IPS-18c (cell line): ENCODE measurements around the gene CEMIP.

ENCODE experiments used
- H3K4me3 ChIP-seq: 2 replicates; pipeline ENCODE4 v1.7.0; 2013; ENCODE audit warnings: low read depth, mild to moderate bottlenecking, low read length, moderate library complexity; ENCODE audit not compliant: insufficient read depth
- H3K9me3 ChIP-seq: one replicate; pipeline ENCODE4 v1.6.1; 2013; ENCODE audit warnings: mild to moderate bottlenecking, low read length, moderate library complexity; ENCODE audit not compliant: control insufficient read depth, insufficient read depth

Gene CEMIP

GRCh38 chr15:80800067-80800466 lies 20.9 kb downstream of the CEMIP start:
- H3K9me3 ChIP-seq = no peaks in the 10 kb centered on the region
- H3K4me3 ChIP-seq = no peak overlapping the region

GRCh38 chr15:80801891-80802680 lies 22.9 kb downstream of the CEMIP start:
- H3K9me3 ChIP-seq = no peaks in the 10 kb centered on the region
- no peak overlapping the region for H3K4me3 ChIP-seq

GRCh38 chr15:80803580-80804525 lies 24.7 kb downstream of the CEMIP start:
- Histone ChIP-seq H3K4me3 (no peak overlapping the region), H3K9me3 (no peaks in the 10 kb centered on the region)

- Histone ChIP-seq H3K4me3 (no peak overlapping the region), H3K9me3 (no peaks in the 10 kb centered on the region)
These were observed 25.9 kb downstream of the CEMIP start for GRCh38 chr15:80804970-80805495.

- Histone ChIP-seq H3K4me3 (no peak overlapping the region), H3K9me3 (no peaks in the 10 kb centered on the region)
These were observed 32.7 kb downstream of the CEMIP start for GRCh38 chr15:80811781-80812315.

GRCh38 chr15:80815106-80815505 lies 35.9 kb downstream of the CEMIP start:
- no peak overlapping the region for H3K4me3 ChIP-seq
- H3K9me3 ChIP-seq = no peaks in the 10 kb centered on the region

GRCh38 chr15:80816049-80816653 lies 37.0 kb downstream of the CEMIP start:
- no peak overlapping the region for H3K4me3 ChIP-seq
- no peaks in the 10 kb centered on the region for H3K9me3 ChIP-seq

GRCh38 chr15:80816936-80817335 lies 37.8 kb downstream of the CEMIP start:
- no peaks in the 10 kb centered on the region for H3K9me3 ChIP-seq
- H3K4me3 ChIP-seq = no peak overlapping the region

- Histone ChIP-seq H3K4me3 (no peak overlapping the region), H3K9me3 (no peaks in the 10 kb centered on the region)
These were observed 38.7 kb downstream of the CEMIP start for GRCh38 chr15:80817901-80818300.

- Histone ChIP-seq H3K9me3 (no peaks in the 10 kb centered on the region), H3K4me3 (no peak overlapping the region)
These were observed 39.8 kb downstream of the CEMIP start for GRCh38 chr15:80819001-80819400.

GRCh38 chr15:80820092-80820491 lies 40.9 kb downstream of the CEMIP start:
- no peaks in the 10 kb centered on the region for H3K9me3 ChIP-seq
- H3K4me3 ChIP-seq = no peak overlapping the region

GRCh38 chr15:80822256-80822655 lies 43.1 kb downstream of the CEMIP start:
- H3K9me3 ChIP-seq = no peaks in the 10 kb centered on the region
- no peak overlapping the region for H3K4me3 ChIP-seq

- H3K4me3 ChIP-seq = no peak overlapping the region
- H3K9me3 ChIP-seq = no peaks in the 10 kb centered on the region
These were observed 43.5 kb downstream of the CEMIP start for GRCh38 chr15:80822676-80823075.

- Histone ChIP-seq H3K9me3 (no peaks in the 10 kb centered on the region), H3K4me3 (no peak overlapping the region)
These were observed 44.0 kb downstream of the CEMIP start for GRCh38 chr15:80823120-80823519.

GRCh38 chr15:80823995-80824394 lies 44.8 kb downstream of the CEMIP start:
- H3K9me3 ChIP-seq = no peaks in the 10 kb centered on the region

GRCh38 chr15:80825361-80826030 lies 46.3 kb downstream of the CEMIP start:
- Histone ChIP-seq H3K9me3 (no peaks in the 10 kb centered on the region), H3K4me3 (no peak overlapping the region)

More at GRCh38 chr15:80823995-80824394, 44.8 kb downstream of the CEMIP start:
- H3K4me3 ChIP-seq = no peak overlapping the region

- Histone ChIP-seq H3K4me3 (no peak overlapping the region), H3K9me3 (no peaks in the 10 kb centered on the region)
These were observed 49.6 kb downstream of the CEMIP start for GRCh38 chr15:80828796-80829195.
